Upper lobe of left lung (tissue), 6 donors: Measurements from ENCODE around the gene CLDN15. TPM values are rescaled to one million over a fixed set of nuclear protein-coding genes. Genes with fewer than 3 reads are reported as not detected.

Experiments used
- ATAC-seq, 2 donors: fragments of 200-7000 bp; cut with Tn5 transposase; one replicate each; pipeline ENCODE4 v1.9.1; 2022; ENCODE audit warnings: mild to moderate bottlenecking in 2 of 2, moderate library complexity in 2 of 2; ENCODE audit not compliant: low FRiP score in 2 of 2
- DNase-seq, 2 donors: peaks; one replicate each; pipeline ENCODE4 v3.0.0-alpha.2; 2019 to 2020
- H3K27ac ChIP-seq, 4 donors: fragments of 200-600 bp; sonication (generic); one replicate each; pipeline ENCODE4 v1.5.1; 2016 to 2019
- H3K27me3 ChIP-seq, 4 donors: fragments of 200-600 bp; sonication (generic); one replicate each; pipeline ENCODE4 v1.5.1; 2017 to 2019
- H3K36me3 ChIP-seq, 4 donors: fragments of 200-600 bp; sonication (generic); one replicate each; pipeline ENCODE4 v1.5.1; 2016 to 2019
- H3K4me1 ChIP-seq, 4 donors: fragments of 200-600 bp; sonication (generic); one replicate each; pipeline ENCODE4 v1.5.1; 2018 to 2019
- H3K4me3 ChIP-seq, 4 donors: fragments of 200-600 bp; sonication (generic); one replicate each; pipeline ENCODE4 v1.5.1; 2017 to 2019; ENCODE audit warnings: mild to moderate bottlenecking in 2 of 4, moderate library complexity in 1 of 4
- H3K9me3 ChIP-seq, 4 donors: fragments of 200-600 bp; sonication (generic); one replicate each; pipeline ENCODE4 v1.5.1; 2018 to 2019
- CTCF ChIP-seq, 6 experiments: fragments of 450-650 bp in 4 of 6; fragments of 200-600 bp in 2 of 6; sonication (generic) in 2 of 6; IDR thresholded peaks; one replicate each; pipeline ENCODE4 v1.5.1; 2016 to 2019; ENCODE audit warnings: antibody characterized with exemption in 6 of 6
- EP300 ChIP-seq, 4 donors: sonication (generic); formaldehyde crosslinking; IDR thresholded peaks; one replicate each; pipeline ENCODE4 v1.5.1; 2017; ENCODE audit warnings: antibody characterized with exemption in 4 of 4, control low read depth in 2 of 4
- POLR2A ChIP-seq, 4 donors: fragments of 450-650 bp; IDR thresholded peaks; one replicate each; pipeline ENCODE4 v1.5.1; 2016 to 2017; ENCODE audit warnings: antibody characterized with exemption in 4 of 4, mild to moderate bottlenecking in 2 of 4
- POLR2AphosphoS5 ChIP-seq, 2 donors: sonication (generic); formaldehyde crosslinking; IDR thresholded peaks; one replicate each; pipeline ENCODE4 v1.5.1; 2017; ENCODE audit warnings: antibody characterized with exemption in 2 of 2
- WGBS, 2 donors: methylation state at CpG; one replicate each; pipeline ENCODE4 v1.1.5; 2017 to 2018; 5-methylcytosine and 5-hydroxymethylcytosine counted together
- total RNA-seq, 6 donors: library from RNA; depleted of rRNA in 4 of 6; stranded (reverse); fragments of >200 nt in 4 of 6; gene quantifications; one replicate each; pipeline versions ENCODE4 v1.1.0 to v1.2.1, GENCODE V29; 2016 to 2021
- donor health status: DM: no; HTN: no; CAD: no; lungs with moderate emphysema.
- donor health status: DM: no; HTN: yes; CAD: no; lungs with severe emphysema.

CLDN15 gene
- total RNA-seq, 6 donors from 2014 or later: 6.0 to 31.4 (median 8.8) TPM

GRCh38 chr7:101197991-101198390 lies 39.6 kb downstream of the CLDN15 start:
- WGBS, 2 donors: 76 to 77% methylated on average over 6 to 21 of the region's 21 CpGs
- peaks cover 0 to 26% (median 16%) of the 10 kb centered on the region in 4 donors for H3K27me3 ChIP-seq
- ATAC-seq: no peak

GRCh38 chr7:101195884-101196283 lies 41.7 kb downstream of the CLDN15 start:
- Histone ChIP-seq H3K27me3 (peaks cover 0 to 11% (median 3%) of the 10 kb centered on the region in 4 donors), H3K4me3 (no peak overlapping the region), H3K4me1 (peaks cover 0 to 3% (median 0%) of the 10 kb centered on the region in 4 donors), H3K27ac (no peak overlapping the region), H3K9me3 (no peaks in the 10 kb centered on the region), H3K36me3 (no peaks in the 10 kb centered on the region)
- DNase-seq: no peak
- no peak for TF ChIP-seq POLR2AphosphoS5 (IDR thresholded peaks at IDR 0.05)
- TF ChIP-seq EP300 (IDR thresholded peaks at IDR 0.05): no peak
- TF ChIP-seq CTCF (IDR thresholded peaks at IDR 0.05): no peak
- TF ChIP-seq POLR2A (IDR thresholded peaks at IDR 0.05): no peak
- 79 to 83% methylated on average over 14 to 15 of the region's 17 CpGs for WGBS, 2 donors
- no peak for ATAC-seq

More at GRCh38 chr7:101197991-101198390, 39.6 kb downstream of the CLDN15 start:
- TF ChIP-seq POLR2AphosphoS5 (IDR thresholded peaks at IDR 0.05): no peak
- no peak for TF ChIP-seq CTCF (IDR thresholded peaks at IDR 0.05)
- TF ChIP-seq POLR2A (IDR thresholded peaks at IDR 0.05): no peak
- no peak for TF ChIP-seq EP300 (IDR thresholded peaks at IDR 0.05)
- H3K4me3 ChIP-seq: no peak overlapping the region
- H3K9me3 ChIP-seq: no peaks in the 10 kb centered on the region
- no peak for DNase-seq
- peaks cover 0 to 12% (median 9%) of the 10 kb centered on the region in 4 donors for H3K4me1 ChIP-seq
- no peaks in the 10 kb centered on the region for H3K36me3 ChIP-seq
- H3K27ac ChIP-seq: no peak overlapping the region

GRCh38 chr7:101189109-101189508 lies 48.5 kb downstream of the CLDN15 start:
- 73 to 87% methylated on average over 8 of the region's 8 CpGs for WGBS, 2 donors
- ATAC-seq (no peak), DNase-seq (no peak)
- Histone ChIP-seq H3K9me3 (no peaks in the 10 kb centered on the region), H3K36me3 (no peaks in the 10 kb centered on the region), H3K27me3 (no peaks in the 10 kb centered on the region), H3K27ac (no peak overlapping the region), H3K4me3 (no peak overlapping the region), H3K4me1 (peaks cover 0 to 3% (median 0%) of the 10 kb centered on the region in 4 donors)
- no peak for TF ChIP-seq CTCF (IDR thresholded peaks at IDR 0.05)
- TF ChIP-seq POLR2A (IDR thresholded peaks at IDR 0.05): no peak
- no peak for TF ChIP-seq POLR2AphosphoS5 (IDR thresholded peaks at IDR 0.05)
- no peak for TF ChIP-seq EP300 (IDR thresholded peaks at IDR 0.05)

- Histone ChIP-seq H3K4me3 (no peak overlapping the region), H3K36me3 (no peaks in the 10 kb centered on the region), H3K9me3 (no peaks in the 10 kb centered on the region), H3K27me3 (no peaks in the 10 kb centered on the region), H3K27ac (no peak overlapping the region), H3K4me1 (no peaks in the 10 kb centered on the region)
- 71 to 81% methylated on average over 4 of the region's 4 CpGs for WGBS, 2 donors
- ATAC-seq (no peak), DNase-seq (no peak)
- TF ChIP-seq POLR2A (IDR thresholded peaks at IDR 0.05) (no peak), CTCF (IDR thresholded peaks at IDR 0.05) (no peak), EP300 (IDR thresholded peaks at IDR 0.05) (no peak), POLR2AphosphoS5 (IDR thresholded peaks at IDR 0.05) (no peak)
Measured at GRCh38 chr7:101186844-101187428, 50.7 kb downstream of the CLDN15 start.

- no peak for TF ChIP-seq CTCF (IDR thresholded peaks at IDR 0.05)
- no peak for TF ChIP-seq EP300 (IDR thresholded peaks at IDR 0.05)
- no peak for TF ChIP-seq POLR2AphosphoS5 (IDR thresholded peaks at IDR 0.05)
- TF ChIP-seq POLR2A (IDR thresholded peaks at IDR 0.05): no peak
- ATAC-seq: no peak
- no peaks in the 10 kb centered on the region for H3K36me3 ChIP-seq
- peaks cover 0 to 1% (median under 1%) of the 10 kb centered on the region in 4 donors for H3K27me3 ChIP-seq
- H3K4me1 ChIP-seq: no peaks in the 10 kb centered on the region
- 62 to 66% methylated on average over 6 of the region's 6 CpGs for WGBS, 2 donors
- H3K9me3 ChIP-seq: no peaks in the 10 kb centered on the region
- H3K27ac ChIP-seq: no peak overlapping the region
- no peak overlapping the region for H3K4me3 ChIP-seq
- no peak for DNase-seq
Measured at GRCh38 chr7:101186194-101186593, 51.4 kb downstream of the CLDN15 start.
